WERI-Rb-1 (cell line): ENCODE measurements around the gene TMEM52B.

Experiments
- DNase-seq: peaks from one replicate; pipeline ENCODE4 v3.0.0-alpha.2; 2020
- H3K27ac ChIP-seq: fragments of 250-450 bp; sonication (Bioruptor Pico); 2 replicates; pipeline ENCODE4 v1.5.1; 2020; ENCODE audit warnings: mild to moderate bottlenecking, moderate library complexity
- H3K27me3 ChIP-seq: fragments of 250-450 bp; sonication (Bioruptor Pico); 2 replicates; pipeline ENCODE4 v1.5.1; 2021; ENCODE audit warnings: mild to moderate bottlenecking, low read depth, moderate library complexity; ENCODE audit not compliant: insufficient read depth, severe bottlenecking
- H3K36me3 ChIP-seq: fragments of 250-450 bp; sonication (Bioruptor Pico); 2 replicates; pipeline ENCODE4 v1.5.1; 2020; ENCODE audit warnings: mild to moderate bottlenecking, moderate library complexity
- H3K4me3 ChIP-seq: 2 replicates; pipeline ENCODE4 v1.5.1; 2011; ENCODE audit warnings: low read depth, mild to moderate bottlenecking, control low read depth, low read length
- H3K9me3 ChIP-seq: fragments of 250-450 bp; sonication (Bioruptor Pico); 2 replicates; pipeline ENCODE4 v1.5.1; 2021; ENCODE audit warnings: mild to moderate bottlenecking, moderate library complexity; ENCODE audit not compliant: severe bottlenecking
- CTCF ChIP-seq: IDR thresholded peaks from 2 replicates; pipeline ENCODE4 v1.5.1; 2011; ENCODE audit warnings: low read depth, mild to moderate bottlenecking, control low read depth, inconsistent platforms, low read length

TMEM52B gene

GRCh38 chr12:10178821-10179220 is at the start of gene TMEM52B:
Gene TMEM52B, plus strand, starts transcription at chr12:10179032. Its CDS starts 543 bp downstream, at chr12:10179575.
- no peak for DNase-seq
- Histone ChIP-seq H3K27ac (no peak within 1 kb of the TSS), H3K4me3 (no peak within 1 kb of the TSS), H3K9me3 (no peaks in the 10 kb centered on the region), H3K27me3 (no peaks in the 10 kb centered on the region), H3K36me3 (no peaks in the 10 kb centered on the region)
- TF ChIP-seq CTCF = no peak

GRCh38 chr12:10130042-10130441 is 48.8 kb upstream of the TMEM52B start, which contains the start of gene CLEC7A:
Gene CLEC7A, minus strand, starts transcription at chr12:10130199. Its CDS starts 117 bp downstream, at chr12:10130082.
- Histone ChIP-seq H3K27me3 (no peaks in the 10 kb centered on the region), H3K4me3 (no peak within 1 kb of the TSS), H3K9me3 (no peaks in the 10 kb centered on the region), H3K27ac (no peak within 1 kb of the TSS), H3K36me3 (no peaks in the 10 kb centered on the region)
- TF ChIP-seq CTCF = no peak
- DNase-seq = no peak

GRCh38 chr12:10131111-10131690 is 47.6 kb upstream of the TMEM52B start:
- no peak overlapping the region for H3K4me3 ChIP-seq
- no peaks in the 10 kb centered on the region for H3K36me3 ChIP-seq
- no peaks in the 10 kb centered on the region for H3K27me3 ChIP-seq
- no peak for TF ChIP-seq CTCF
- no peak overlapping the region for H3K27ac ChIP-seq
- no peaks in the 10 kb centered on the region for H3K9me3 ChIP-seq
- no peak for DNase-seq

DNA sequence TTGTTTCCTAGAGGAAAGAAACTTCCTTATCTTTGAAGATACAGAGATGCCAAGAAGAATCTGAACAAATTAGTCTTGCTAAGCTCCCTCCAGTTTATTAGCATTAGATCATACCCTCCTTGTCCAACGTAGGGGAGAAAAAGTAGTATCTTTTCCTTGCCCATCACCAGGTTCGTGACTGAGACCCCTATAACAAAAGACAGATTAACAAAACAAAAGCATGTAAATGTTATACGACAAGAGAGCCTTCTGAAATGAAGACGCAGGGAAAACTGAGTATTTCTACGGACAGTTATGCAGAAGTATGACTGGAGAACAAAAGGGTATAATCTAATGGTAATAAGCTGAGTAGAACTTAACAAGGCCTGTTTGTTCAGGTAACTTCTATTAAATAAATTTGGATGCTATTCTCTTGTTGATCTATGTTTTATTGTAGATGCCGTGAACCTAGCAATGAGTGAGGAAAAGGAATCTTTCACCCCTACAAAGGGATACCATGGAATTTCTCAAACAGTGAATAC is 45.9 kb upstream of the TMEM52B start:
- H3K36me3 ChIP-seq = no peaks in the 10 kb centered on the region
- no peaks in the 10 kb centered on the region for H3K9me3 ChIP-seq
- no peaks in the 10 kb centered on the region for H3K27me3 ChIP-seq
- no peak overlapping the region for H3K4me3 ChIP-seq
- TF ChIP-seq CTCF = no peak
- H3K27ac ChIP-seq = no peak overlapping the region
- DNase-seq = no peak

DNA sequence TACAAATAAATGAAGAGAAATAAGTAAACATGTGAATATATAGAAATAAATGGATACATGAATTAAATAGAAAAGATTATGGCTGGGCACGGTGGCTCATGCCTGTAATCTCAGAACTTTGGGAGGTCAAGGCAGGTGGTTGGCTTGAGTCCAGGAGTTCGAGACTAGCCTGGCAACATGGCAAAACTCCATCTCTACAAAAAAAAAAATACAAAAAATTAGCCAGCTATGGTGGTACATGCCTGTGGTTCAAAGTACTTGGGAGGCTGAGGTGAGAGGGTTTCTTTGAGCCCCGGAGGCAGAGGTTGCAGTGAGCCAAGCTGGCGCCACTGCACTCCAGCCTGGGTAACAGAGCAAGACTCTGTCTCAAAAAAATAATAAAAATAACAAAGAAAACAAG is 43.7 kb upstream of the TMEM52B start:
- Histone ChIP-seq H3K4me3 (no peak overlapping the region), H3K36me3 (no peaks in the 10 kb centered on the region), H3K9me3 (no peaks in the 10 kb centered on the region), H3K27me3 (no peaks in the 10 kb centered on the region), H3K27ac (no peak overlapping the region)
- no peak for TF ChIP-seq CTCF
- no peak for DNase-seq
